Superior temporal gyrus (tissue), 1 donor: ENCODE data around the gene CHD9.
"Not testable (repeated sequence)": the region's sequence is repeated elsewhere in the genome, so short reads cannot be mapped to it uniquely, and the experiment has no call there.

ENCODE experiments used
- DNase-seq: peaks from one replicate; pipeline ENCODE4 v3.0.0-alpha.2; 2016; ENCODE audit errors: extremely low spot score

The CHD9 gene

GRCh38 chr16:53045341-53046220 is 9.2 kb upstream of the CHD9 start:
- no peak for DNase-seq

GRCh38 chr16:53047515-53047914 is 7.3 kb upstream of the CHD9 start:
- not testable (repeated sequence) for DNase-seq

- no peak for DNase-seq
Measured at GRCh38 chr16:53048139-53048915, 6.5 kb upstream of the CHD9 start.

- not testable (repeated sequence) for DNase-seq
Measured at GRCh38 chr16:53051255-53051654, 3.5 kb upstream of the CHD9 start.

GRCh38 chr16:53052519-53053501 is 2.0 kb upstream of the CHD9 start, which contains the start of gene CHD9NB:
TSS of gene CHD9NB (minus strand) at chr16:53052897. CDS start at chr16:53044158, 8,739 bp downstream.
- DNase-seq = no peak

GRCh38 chr16:53053967-53054669 is 673 bp upstream of the CHD9 start:
- DNase-seq = no peak

GRCh38 chr16:53055541-53056391 is 975 bp downstream of the CHD9 start:
- no peak for DNase-seq

GRCh38 chr16:53056392-53056881 is 1.6 kb downstream of the CHD9 start:
- no peak for DNase-seq

- no peak for DNase-seq
Measured at GRCh38 chr16:53057658-53058057, 2.9 kb downstream of the CHD9 start.

GRCh38 chr16:53058441-53058840 is 3.6 kb downstream of the CHD9 start:
- DNase-seq = no peak

GRCh38 chr16:53058882-53059281 is 4.1 kb downstream of the CHD9 start:
- DNase-seq = no peak

GRCh38 chr16:53059672-53060071 is 4.9 kb downstream of the CHD9 start:
- no peak for DNase-seq

GRCh38 chr16:53061256-53061655 is 6.5 kb downstream of the CHD9 start:
- DNase-seq = no peak

GRCh38 chr16:53061701-53062159 is 6.9 kb downstream of the CHD9 start:
- no peak for DNase-seq

GRCh38 chr16:53064081-53064578 is 9.3 kb downstream of the CHD9 start:
- DNase-seq = no peak

GRCh38 chr16:53065461-53066061 is 10.8 kb downstream of the CHD9 start:
- no peak for DNase-seq

- no peak for DNase-seq
Measured at GRCh38 chr16:53067675-53068074, 12.9 kb downstream of the CHD9 start.

- DNase-seq = no peak
Measured at GRCh38 chr16:53068423-53068833, 13.6 kb downstream of the CHD9 start.

GRCh38 chr16:53069772-53070171 is 15.0 kb downstream of the CHD9 start:
- no peak for DNase-seq
